Mesenchymal stem cell (in vitro differentiated cells and primary cell): ENCODE data around the gene TLE7.

Experiments used
- DNase-seq: peaks from one replicate; pipeline ENCODE4 v3.0.0-alpha.2; 2013
- H2AFZ ChIP-seq: one replicate; pipeline ENCODE4 v1.6.1; 2013; ENCODE audit warnings: low read depth, mild to moderate bottlenecking, control low read depth, inconsistent platforms, low read length, moderate library complexity
- H2AK5ac ChIP-seq: 2 replicates; pipeline ENCODE4 v1.6.1; 2013; ENCODE audit warnings: low read length, moderate library complexity, mild to moderate bottlenecking, inconsistent platforms; ENCODE audit not compliant: severe bottlenecking
- H2BK120ac ChIP-seq: one replicate; pipeline ENCODE4 v1.6.1; 2013; ENCODE audit warnings: low read depth, mild to moderate bottlenecking, inconsistent platforms, low read length, moderate library complexity
- H2BK12ac ChIP-seq, 2 experiments: one replicate each; pipeline ENCODE4 v1.6.1; 2013; ENCODE audit warnings: inconsistent platforms in 2 of 2, low read length in 2 of 2, mild to moderate bottlenecking in 2 of 2, moderate library complexity in 2 of 2, control low read depth in 1 of 2
- H2BK15ac ChIP-seq: one replicate; pipeline ENCODE4 v1.6.1; 2013; ENCODE audit warnings: mild to moderate bottlenecking, low read depth, inconsistent platforms; ENCODE audit not compliant: poor library complexity, severe bottlenecking
- H2BK5ac ChIP-seq: 2 replicates; pipeline ENCODE4 v1.6.1; 2013; ENCODE audit warnings: low read depth, mild to moderate bottlenecking, low read length, control low read depth, inconsistent platforms; ENCODE audit not compliant: poor library complexity, severe bottlenecking
- H3K14ac ChIP-seq, 2 experiments: one replicate each; pipeline ENCODE4 v1.6.1; 2013; ENCODE audit warnings: inconsistent platforms in 2 of 2, low read length in 2 of 2, control low read depth in 1 of 2, mild to moderate bottlenecking in 1 of 2, moderate library complexity in 1 of 2
- H3K18ac ChIP-seq, 2 experiments: one replicate each; pipeline ENCODE4 v1.6.1; 2013; ENCODE audit warnings: inconsistent platforms in 2 of 2, low read length in 2 of 2, control low read depth in 1 of 2, low read depth in 1 of 2, mild to moderate bottlenecking in 1 of 2
- H3K23ac ChIP-seq, 2 experiments: one replicate each; pipeline ENCODE4 v1.6.1; 2013; ENCODE audit warnings: inconsistent platforms in 2 of 2, low read length in 2 of 2, mild to moderate bottlenecking in 2 of 2, moderate library complexity in 2 of 2, control low read depth in 1 of 2
- H3K27ac ChIP-seq: 2 replicates; pipeline ENCODE4 v1.5.1; 2013; ENCODE audit warnings: mild to moderate bottlenecking, moderate library complexity, low read length, control low read depth, inconsistent platforms; ENCODE audit not compliant: poor library complexity, severe bottlenecking
- H3K27me3 ChIP-seq, 2 experiments: 2 replicates each; pipeline versions ENCODE4 v1.6.1 to v1.7.0; 2013; ENCODE audit warnings: low read length in 2 of 2, mild to moderate bottlenecking in 2 of 2, moderate library complexity in 2 of 2, control low read depth in 1 of 2, inconsistent platforms in 1 of 2; ENCODE audit not compliant: control insufficient read depth in 1 of 2, insufficient read depth in 1 of 2
- H3K36me3 ChIP-seq, 2 experiments: 2 replicates each; pipeline versions ENCODE4 v1.6.1 to v1.7.0; 2013; ENCODE audit warnings: low read length in 2 of 2, control low read depth in 1 of 2, inconsistent platforms in 1 of 2, low read depth in 1 of 2, mild to moderate bottlenecking in 1 of 2; ENCODE audit not compliant: insufficient read depth in 2 of 2, control insufficient read depth in 1 of 2
- H3K4ac ChIP-seq, 2 experiments: one replicate each; pipeline ENCODE4 v1.6.1; 2013; ENCODE audit warnings: inconsistent platforms in 2 of 2, low read length in 2 of 2, mild to moderate bottlenecking in 2 of 2, moderate library complexity in 2 of 2, control low read depth in 1 of 2, low read depth in 1 of 2
- H3K4me1 ChIP-seq: 2 replicates; pipeline ENCODE4 v1.6.1; 2013; ENCODE audit warnings: low read depth, low read length, control low read depth; ENCODE audit not compliant: control insufficient read depth, insufficient read depth
- H3K4me2 ChIP-seq: 2 replicates; pipeline ENCODE4 v1.6.1; 2013; ENCODE audit warnings: low read length, mild to moderate bottlenecking, inconsistent platforms; ENCODE audit not compliant: poor library complexity, severe bottlenecking
- H3K4me3 ChIP-seq, 2 experiments: 2 replicates each; pipeline versions ENCODE4 v1.5.1 to v1.7.0; 2013; ENCODE audit warnings: low read length in 2 of 2, mild to moderate bottlenecking in 2 of 2, control low read depth in 1 of 2, low read depth in 1 of 2; ENCODE audit not compliant: insufficient read depth in 1 of 2
- H3K79me1 ChIP-seq: replicated peaks from 2 replicates; pipeline ENCODE4 v1.6.1; 2013; ENCODE audit warnings: mild to moderate bottlenecking, control low read depth, low read length, inconsistent platforms; ENCODE audit not compliant: poor library complexity, severe bottlenecking
- H3K9ac ChIP-seq: 2 replicates; pipeline ENCODE4 v1.7.0; 2013; ENCODE audit warnings: mild to moderate bottlenecking, low read length, moderate library complexity
- H3K9me3 ChIP-seq: 2 replicates; pipeline ENCODE4 v1.7.0; 2013; ENCODE audit warnings: mild to moderate bottlenecking, low read length; ENCODE audit not compliant: control insufficient read depth
- H4K8ac ChIP-seq: one replicate; pipeline ENCODE4 v1.6.1; 2013; ENCODE audit warnings: inconsistent platforms, mild to moderate bottlenecking, low read length, moderate library complexity
- H4K91ac ChIP-seq: one replicate; pipeline ENCODE4 v1.6.1; 2013; ENCODE audit warnings: mild to moderate bottlenecking, low read length, inconsistent platforms
- WGBS: methylation state at CpG from one replicate; pipeline ENCODE4 v1.1.7; 2013; ENCODE audit warnings: mixed read lengths; 5-methylcytosine and 5-hydroxymethylcytosine counted together

Gene TLE7

GRCh38 chr16:71484006-71484893 lies 42.4 kb upstream of the TLE7 start:
- H4K8ac ChIP-seq: peak overlapping the region; percentile 83
- H2BK15ac ChIP-seq: no peak overlapping the region
- no peak overlapping the region for H2BK120ac ChIP-seq
- H2BK5ac ChIP-seq: peak overlapping the region; percentile 86
- peak overlapping the region; percentile 46 to 99 for H3K4ac ChIP-seq
- peak overlapping the region; percentile 95 for H3K9ac ChIP-seq
- H3K9me3 ChIP-seq: no peaks in the 10 kb centered on the region
- H3K27ac ChIP-seq: peak overlapping the region; percentile 84
- H3K4me2 ChIP-seq: peak overlapping the region; percentile 60
- no peak overlapping the region for H2AK5ac ChIP-seq
- WGBS: 3% methylated on average over 38 of the region's 44 CpGs
- peak overlapping the region in 1 of 2 experiments; percentile 96 for H3K23ac ChIP-seq
- H3K4me1 ChIP-seq: peaks cover 3% of the 10 kb centered on the region
- peaks cover 0 to 14% of the 10 kb centered on the region in 2 experiments for H3K36me3 ChIP-seq
- H4K91ac ChIP-seq: peak overlapping the region; percentile 91
- H3K27me3 ChIP-seq: peaks cover 0 to 4% of the 10 kb centered on the region in 2 experiments
- peak overlapping the region; percentile 96 for H2AFZ ChIP-seq
- H2BK12ac ChIP-seq: peak overlapping the region in 1 of 2 experiments; percentile 87
- H3K4me3 ChIP-seq: peak overlapping the region; percentile 87 to 89
- DNase-seq: peak; percentile 97
- peak overlapping the region in 1 of 2 experiments; percentile 98 for H3K14ac ChIP-seq
- H3K18ac ChIP-seq: peak overlapping the region; percentile 40 to 70
- peaks cover 15% of the 10 kb centered on the region for H3K79me1 ChIP-seq

GRCh38 chr16:71482569-71482968 lies 40.7 kb upstream of the TLE7 start:
- Histone ChIP-seq H3K23ac (no peak overlapping the region), H3K9ac (no peak overlapping the region), H2BK5ac (no peak overlapping the region), H3K4me1 (peaks cover 3% of the 10 kb centered on the region), H3K14ac (no peak overlapping the region), H4K91ac (no peak overlapping the region), H2AFZ (no peak overlapping the region), H3K9me3 (no peaks in the 10 kb centered on the region), H3K18ac (no peak overlapping the region), H2AK5ac (no peak overlapping the region), H3K36me3 (peaks cover 0 to 28% of the 10 kb centered on the region in 2 experiments), H2BK120ac (no peak overlapping the region), H3K4me2 (no peak overlapping the region), H2BK12ac (no peak overlapping the region), H3K27me3 (no peaks in the 10 kb centered on the region), H3K4ac (no peak overlapping the region), H3K79me1 (peaks cover 15% of the 10 kb centered on the region), H2BK15ac (no peak overlapping the region), H4K8ac (no peak overlapping the region), H3K27ac (no peak overlapping the region), H3K4me3 (no peak overlapping the region)
- DNase-seq: no peak
- 82% methylated on average over 3 of the region's 5 CpGs for WGBS

- Histone ChIP-seq H4K91ac (no peak overlapping the region), H3K27ac (no peak overlapping the region), H3K18ac (no peak overlapping the region), H3K23ac (no peak overlapping the region), H3K36me3 (peaks cover 0 to 45% of the 10 kb centered on the region in 2 experiments), H3K4me3 (no peak overlapping the region), H3K79me1 (peaks cover 15% of the 10 kb centered on the region), H3K9me3 (peaks cover 8% of the 10 kb centered on the region), H3K4ac (no peak overlapping the region), H3K14ac (no peak overlapping the region), H2BK5ac (no peak overlapping the region), H3K27me3 (no peaks in the 10 kb centered on the region), H4K8ac (no peak overlapping the region), H2AK5ac (no peak overlapping the region), H3K4me2 (no peak overlapping the region), H3K9ac (no peak overlapping the region), H2BK15ac (no peak overlapping the region), H3K4me1 (peaks cover 3% of the 10 kb centered on the region), H2BK120ac (no peak overlapping the region), H2AFZ (no peak overlapping the region), H2BK12ac (no peak overlapping the region)
- 100% methylated on average over 2 of the region's 2 CpGs for WGBS
- no peak for DNase-seq
Observed at GRCh38 chr16:71480956-71481355, 39.1 kb upstream of the TLE7 start.

GRCh38 chr16:71479420-71479819 lies 37.6 kb upstream of the TLE7 start:
- Histone ChIP-seq H2BK120ac (no peak overlapping the region), H2BK12ac (no peak overlapping the region), H3K9me3 (peaks cover 8% of the 10 kb centered on the region), H3K23ac (no peak overlapping the region), H2AFZ (no peak overlapping the region), H3K79me1 (peaks cover 15% of the 10 kb centered on the region), H2AK5ac (no peak overlapping the region), H3K18ac (no peak overlapping the region), H3K4me3 (no peak overlapping the region), H4K8ac (no peak overlapping the region), H3K9ac (no peak overlapping the region), H2BK5ac (no peak overlapping the region), H3K36me3 (peaks cover 0 to 51% of the 10 kb centered on the region in 2 experiments), H3K27ac (no peak overlapping the region), H3K4me1 (peaks cover 2% of the 10 kb centered on the region), H3K27me3 (no peaks in the 10 kb centered on the region), H4K91ac (no peak overlapping the region), H3K14ac (no peak overlapping the region), H2BK15ac (no peak overlapping the region), H3K4me2 (no peak overlapping the region), H3K4ac (no peak overlapping the region)
- DNase-seq: peak; percentile 41
- 75% methylated on average over 3 of the region's 3 CpGs for WGBS
